HG02938 (cell line): ENCODE results near the gene TRIM32.

ENCODE experiments used
- ATAC-seq: cut with Tn5 transposase; IDR thresholded peaks from one replicate; pipeline ENCODE4 v1.9.1; 2021; ENCODE audit warnings: mild to moderate bottlenecking, moderate library complexity; ENCODE audit not compliant: unreplicated experiment

TRIM32 gene

GRCh38 chr9:116704470-116704869 is 17.4 kb downstream of the TRIM32 start:
- ATAC-seq = no peak

- ATAC-seq = no peak
These were observed 18.4 kb downstream of the TRIM32 start for GRCh38 chr9:116705531-116705930.

- no peak for ATAC-seq
These were observed 19.5 kb downstream of the TRIM32 start for GRCh38 chr9:116706310-116707290.

GRCh38 chr9:116712781-116713180 is 25.7 kb downstream of the TRIM32 start:
- ATAC-seq = no peak

- no peak for ATAC-seq
These were observed 26.2 kb downstream of the TRIM32 start for GRCh38 chr9:116713271-116713670.

- ATAC-seq = no peak
These were observed 28.6 kb downstream of the TRIM32 start for GRCh38 chr9:116715751-116716150.

- no peak for ATAC-seq
These were observed 29.3 kb downstream of the TRIM32 start for GRCh38 chr9:116716438-116716837.

GRCh38 chr9:116717150-116717549 is 30.0 kb downstream of the TRIM32 start:
- ATAC-seq = no peak

GRCh38 chr9:116718111-116718510 is 31.0 kb downstream of the TRIM32 start:
- ATAC-seq = no peak

GRCh38 chr9:116720111-116720510 is 33.0 kb downstream of the TRIM32 start:
- ATAC-seq = no peak

GRCh38 chr9:116721411-116721810 is 34.3 kb downstream of the TRIM32 start:
- no peak for ATAC-seq

- ATAC-seq = no peak
These were observed 34.8 kb downstream of the TRIM32 start for GRCh38 chr9:116721944-116722343.

GRCh38 chr9:116724123-116724522 is 37.0 kb downstream of the TRIM32 start:
- no peak for ATAC-seq

- ATAC-seq = no peak
These were observed 39.5 kb downstream of the TRIM32 start for GRCh38 chr9:116726602-116727001.

- ATAC-seq = no peak
These were observed 46.0 kb downstream of the TRIM32 start for GRCh38 chr9:116733010-116733641.

GRCh38 chr9:116736399-116737151 is 49.5 kb downstream of the TRIM32 start:
- no peak for ATAC-seq

GRCh38 chr9:116737152-116737546 is 50.0 kb downstream of the TRIM32 start:
- no peak for ATAC-seq

- ATAC-seq = no peak
These were observed 54.1 kb downstream of the TRIM32 start for GRCh38 chr9:116741086-116741740.

GRCh38 chr9:116741742-116742141 is 54.6 kb downstream of the TRIM32 start:
- no peak for ATAC-seq

GRCh38 chr9:116749176-116749575 is 62.1 kb downstream of the TRIM32 start:
- ATAC-seq = no peak

- no peak for ATAC-seq
These were observed 62.7 kb downstream of the TRIM32 start for GRCh38 chr9:116749772-116750171.
